PC-3 (cell line): ENCODE data around the gene ANKS1A.

Experiments used
- EZH2 ChIP-seq: fragments of 300-600 bp; sonication (generic); IDR thresholded peaks from one replicate; pipeline ENCODE4 v1.6.1; 2017; ENCODE audit warnings: antibody characterized with exemption, mild to moderate bottlenecking, low read length; ENCODE audit not compliant: unreplicated experiment
- EZH2phosphoT487 ChIP-seq: fragments of 300-600 bp; sonication (generic); IDR thresholded peaks from 2 replicates; pipeline ENCODE4 v1.6.1; 2018; ENCODE audit warnings: mild to moderate bottlenecking, antibody characterized with exemption, low read length, borderline replicate concordance
- TF ChIP-seq, protein P1 (sequence below): fragments of 300-600 bp; sonication (generic); conservative IDR thresholded peaks from 2 replicates; pipeline ENCODE4 v1.5.1; 2017; ENCODE audit warnings: antibody characterized with exemption, low read depth, mild to moderate bottlenecking, low read length

GRCh38 chr6:34911822-34912221, 22.8 kb downstream of the ANKS1A start:
- no peak for TF ChIP-seq EZH2
- TF ChIP-seq, protein P1, sequence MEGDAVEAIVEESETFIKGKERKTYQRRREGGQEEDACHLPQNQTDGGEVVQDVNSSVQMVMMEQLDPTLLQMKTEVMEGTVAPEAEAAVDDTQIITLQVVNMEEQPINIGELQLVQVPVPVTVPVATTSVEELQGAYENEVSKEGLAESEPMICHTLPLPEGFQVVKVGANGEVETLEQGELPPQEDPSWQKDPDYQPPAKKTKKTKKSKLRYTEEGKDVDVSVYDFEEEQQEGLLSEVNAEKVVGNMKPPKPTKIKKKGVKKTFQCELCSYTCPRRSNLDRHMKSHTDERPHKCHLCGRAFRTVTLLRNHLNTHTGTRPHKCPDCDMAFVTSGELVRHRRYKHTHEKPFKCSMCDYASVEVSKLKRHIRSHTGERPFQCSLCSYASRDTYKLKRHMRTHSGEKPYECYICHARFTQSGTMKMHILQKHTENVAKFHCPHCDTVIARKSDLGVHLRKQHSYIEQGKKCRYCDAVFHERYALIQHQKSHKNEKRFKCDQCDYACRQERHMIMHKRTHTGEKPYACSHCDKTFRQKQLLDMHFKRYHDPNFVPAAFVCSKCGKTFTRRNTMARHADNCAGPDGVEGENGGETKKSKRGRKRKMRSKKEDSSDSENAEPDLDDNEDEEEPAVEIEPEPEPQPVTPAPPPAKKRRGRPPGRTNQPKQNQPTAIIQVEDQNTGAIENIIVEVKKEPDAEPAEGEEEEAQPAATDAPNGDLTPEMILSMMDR, result no peak
- no peak for TF ChIP-seq EZH2phosphoT487
